VCaP (cell line): Measurements from ENCODE around the gene RGS6.

ENCODE experiments used
- H3K27ac ChIP-seq: fragments of 450-650 bp; 2 replicates; pipeline ENCODE4 v1.5.1; 2017
- TF ChIP-seq, protein P1 (sequence below): fragments of 450-650 bp; conservative IDR thresholded peaks from 2 replicates; pipeline ENCODE4 v1.5.1; 2017; ENCODE audit warnings: mild to moderate bottlenecking, moderate library complexity

RGS6 gene

DNA sequence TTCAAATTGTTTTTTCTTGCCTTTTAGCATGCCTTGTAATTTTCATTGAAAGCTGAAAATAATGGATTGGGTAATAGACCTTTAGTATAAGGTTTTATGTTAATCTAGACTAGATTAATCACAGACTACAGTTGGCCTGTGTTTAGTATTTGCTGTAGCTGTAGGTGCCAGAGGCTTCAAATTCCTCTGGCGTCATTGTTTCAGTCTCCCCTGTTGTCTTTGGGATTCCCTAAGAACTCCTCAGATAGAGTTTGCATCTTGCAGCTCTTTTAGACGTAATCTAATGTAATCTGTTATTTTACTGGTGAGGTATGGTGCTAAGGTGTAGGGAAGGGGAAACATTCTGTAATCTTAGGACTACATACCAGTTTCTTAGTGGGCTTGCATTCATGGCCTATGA is 113.0 kb downstream of the RGS6 start:
- no peak overlapping the region for H3K27ac ChIP-seq
- TF ChIP-seq, protein P1, sequence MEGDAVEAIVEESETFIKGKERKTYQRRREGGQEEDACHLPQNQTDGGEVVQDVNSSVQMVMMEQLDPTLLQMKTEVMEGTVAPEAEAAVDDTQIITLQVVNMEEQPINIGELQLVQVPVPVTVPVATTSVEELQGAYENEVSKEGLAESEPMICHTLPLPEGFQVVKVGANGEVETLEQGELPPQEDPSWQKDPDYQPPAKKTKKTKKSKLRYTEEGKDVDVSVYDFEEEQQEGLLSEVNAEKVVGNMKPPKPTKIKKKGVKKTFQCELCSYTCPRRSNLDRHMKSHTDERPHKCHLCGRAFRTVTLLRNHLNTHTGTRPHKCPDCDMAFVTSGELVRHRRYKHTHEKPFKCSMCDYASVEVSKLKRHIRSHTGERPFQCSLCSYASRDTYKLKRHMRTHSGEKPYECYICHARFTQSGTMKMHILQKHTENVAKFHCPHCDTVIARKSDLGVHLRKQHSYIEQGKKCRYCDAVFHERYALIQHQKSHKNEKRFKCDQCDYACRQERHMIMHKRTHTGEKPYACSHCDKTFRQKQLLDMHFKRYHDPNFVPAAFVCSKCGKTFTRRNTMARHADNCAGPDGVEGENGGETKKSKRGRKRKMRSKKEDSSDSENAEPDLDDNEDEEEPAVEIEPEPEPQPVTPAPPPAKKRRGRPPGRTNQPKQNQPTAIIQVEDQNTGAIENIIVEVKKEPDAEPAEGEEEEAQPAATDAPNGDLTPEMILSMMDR = no peak

DNA sequence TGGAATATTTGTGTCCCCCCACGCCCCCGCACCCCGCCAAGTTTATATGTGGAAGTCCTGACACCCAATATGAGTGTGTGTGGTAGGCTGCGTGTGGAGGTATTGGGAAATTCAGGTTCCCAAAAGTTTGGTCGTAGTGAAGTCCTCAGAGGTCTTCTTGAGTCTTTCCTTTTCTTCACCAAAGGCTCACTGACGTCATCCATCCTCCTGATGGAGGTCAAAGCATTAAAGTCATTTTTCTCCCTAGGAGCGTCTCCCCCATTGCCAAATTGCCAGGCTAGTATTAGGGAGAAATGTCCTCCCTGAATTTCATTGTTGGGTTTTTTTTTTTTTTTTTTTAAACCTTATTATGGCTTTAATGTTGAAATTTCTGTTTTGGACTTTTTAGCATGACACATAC is 113.7 kb downstream of the RGS6 start:
- TF ChIP-seq, protein P1 = no peak
- no peak overlapping the region for H3K27ac ChIP-seq

DNA sequence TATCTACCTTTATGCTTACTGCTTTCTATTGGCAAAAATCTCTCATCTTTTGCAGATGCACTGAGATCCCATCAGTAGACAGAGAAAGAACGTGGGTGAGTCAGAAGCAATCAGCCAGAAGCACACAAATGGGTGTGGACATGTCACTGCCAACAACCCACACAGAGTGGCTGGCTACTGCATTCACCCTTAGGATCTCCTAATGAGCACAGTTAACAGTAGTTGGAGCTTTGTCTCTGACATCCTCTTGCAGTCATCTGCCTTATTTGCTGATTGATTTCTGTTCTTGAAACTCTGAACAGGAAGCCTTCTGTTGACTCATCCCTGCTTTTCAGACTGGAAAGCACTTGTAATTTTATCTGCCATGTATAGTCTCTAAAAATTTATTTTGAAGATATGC is 117.2 kb downstream of the RGS6 start:
- no peak overlapping the region for H3K27ac ChIP-seq
- TF ChIP-seq, protein P1 = no peak

DNA sequence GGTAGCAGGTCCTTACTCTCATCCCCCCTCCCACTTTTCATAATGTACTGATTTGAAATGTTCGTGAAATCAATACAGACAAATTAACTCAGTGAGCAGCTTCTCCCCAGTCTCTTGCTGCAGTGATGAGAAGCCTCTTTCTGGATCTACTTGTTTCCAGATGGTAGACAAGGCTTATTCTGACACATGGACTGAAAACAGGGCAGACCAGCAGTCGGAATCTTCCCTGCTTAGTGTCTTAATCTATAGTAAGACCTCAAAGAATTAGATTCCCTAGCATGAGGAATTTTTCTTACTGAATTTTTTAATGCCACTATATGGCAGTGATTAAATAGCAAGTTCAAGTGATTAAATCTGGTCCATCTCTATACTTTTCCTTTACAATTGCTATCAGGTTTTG is 120.1 kb downstream of the RGS6 start:
- no peak overlapping the region for H3K27ac ChIP-seq
- TF ChIP-seq, protein P1 = no peak

DNA sequence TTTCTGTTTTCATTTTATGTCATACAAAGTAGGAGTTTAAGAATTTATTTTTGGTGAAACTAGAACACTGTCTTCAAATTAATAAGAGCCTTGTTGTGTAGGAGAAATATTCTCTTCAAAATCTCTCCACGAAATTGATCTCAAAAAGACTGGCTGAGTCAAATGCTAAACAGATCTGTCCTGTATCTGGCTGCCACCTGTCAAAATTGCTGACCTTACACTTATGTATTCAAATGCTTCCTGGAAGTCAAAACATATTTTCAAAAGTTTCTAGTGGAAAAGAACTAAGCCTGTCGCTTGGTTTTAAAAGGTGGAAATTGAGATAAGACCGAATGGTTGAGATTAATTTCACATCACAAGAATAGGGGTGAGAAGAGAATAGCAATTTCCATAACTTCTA is 121.4 kb downstream of the RGS6 start:
- TF ChIP-seq, protein P1 = no peak
- no peak overlapping the region for H3K27ac ChIP-seq

DNA sequence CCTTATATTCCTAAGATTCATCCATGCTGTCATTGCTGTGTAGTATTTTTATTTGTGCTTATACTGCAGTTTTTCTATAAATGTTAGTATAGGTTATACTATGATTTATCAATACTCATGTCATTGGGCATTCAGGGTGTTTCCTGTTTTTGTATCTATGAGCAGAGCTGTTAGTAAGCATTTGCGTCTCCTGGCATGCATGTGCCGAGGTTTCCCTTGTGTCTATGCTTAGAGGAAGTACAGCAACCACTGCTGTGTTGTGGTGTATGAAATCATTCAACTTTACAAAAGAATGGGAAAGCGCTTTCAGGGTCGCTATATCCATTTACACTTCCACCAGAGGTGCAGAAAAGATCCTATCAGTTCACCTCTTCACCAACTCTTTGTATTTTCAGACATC is 122.7 kb downstream of the RGS6 start:
- H3K27ac ChIP-seq = no peak overlapping the region
- TF ChIP-seq, protein P1 = no peak

DNA sequence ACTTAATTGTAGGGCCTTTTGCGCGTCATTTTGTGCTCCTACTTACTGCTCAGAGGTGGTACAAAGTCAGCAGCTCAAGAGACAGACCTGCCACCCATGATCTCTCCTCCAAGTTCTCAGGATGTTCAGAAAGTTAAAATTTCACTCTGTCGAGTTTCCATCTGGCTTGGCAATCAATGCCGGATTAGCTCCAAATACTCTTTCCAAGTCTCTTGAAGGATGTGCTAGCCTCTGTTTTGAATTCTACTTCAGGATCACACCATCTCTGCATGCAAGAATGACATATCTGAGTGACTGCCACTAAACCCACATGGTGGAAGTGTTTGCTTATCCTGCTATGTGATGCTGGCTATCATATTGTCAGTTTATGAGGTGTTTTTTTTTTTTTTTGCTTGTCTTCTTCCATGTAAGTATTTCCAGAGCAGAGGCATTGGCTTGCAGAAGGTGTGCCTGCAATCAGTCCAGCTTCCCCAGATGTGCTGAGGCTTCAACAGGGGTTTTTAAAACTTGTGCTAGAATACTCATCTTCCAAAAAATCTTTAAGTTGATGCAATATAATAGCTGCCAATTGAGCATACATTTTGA is 125.6 kb downstream of the RGS6 start:
- TF ChIP-seq, protein P1 = no peak
- no peak overlapping the region for H3K27ac ChIP-seq
